ENCODE measurements around the gene NR1D2.

GRCh38 chr3:23991683-23992628, 46.9 kb downstream of the NR1D2 start:
- TF ChIP-seq, protein P1, sequence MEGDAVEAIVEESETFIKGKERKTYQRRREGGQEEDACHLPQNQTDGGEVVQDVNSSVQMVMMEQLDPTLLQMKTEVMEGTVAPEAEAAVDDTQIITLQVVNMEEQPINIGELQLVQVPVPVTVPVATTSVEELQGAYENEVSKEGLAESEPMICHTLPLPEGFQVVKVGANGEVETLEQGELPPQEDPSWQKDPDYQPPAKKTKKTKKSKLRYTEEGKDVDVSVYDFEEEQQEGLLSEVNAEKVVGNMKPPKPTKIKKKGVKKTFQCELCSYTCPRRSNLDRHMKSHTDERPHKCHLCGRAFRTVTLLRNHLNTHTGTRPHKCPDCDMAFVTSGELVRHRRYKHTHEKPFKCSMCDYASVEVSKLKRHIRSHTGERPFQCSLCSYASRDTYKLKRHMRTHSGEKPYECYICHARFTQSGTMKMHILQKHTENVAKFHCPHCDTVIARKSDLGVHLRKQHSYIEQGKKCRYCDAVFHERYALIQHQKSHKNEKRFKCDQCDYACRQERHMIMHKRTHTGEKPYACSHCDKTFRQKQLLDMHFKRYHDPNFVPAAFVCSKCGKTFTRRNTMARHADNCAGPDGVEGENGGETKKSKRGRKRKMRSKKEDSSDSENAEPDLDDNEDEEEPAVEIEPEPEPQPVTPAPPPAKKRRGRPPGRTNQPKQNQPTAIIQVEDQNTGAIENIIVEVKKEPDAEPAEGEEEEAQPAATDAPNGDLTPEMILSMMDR (IDR thresholded peaks at IDR 0.05): no peak
- TF ChIP-seq EZH2 (IDR thresholded peaks at IDR 0.05; ENCODE audit: borderline replicate concordance, insufficient read depth, low read depth, low read length, poor library complexity, severe bottlenecking): no peak
